ENCODE data around the gene SNX14.
A peak's percentile ranks its signal among the peaks of the same experiment; 100 is the strongest.

GRCh38 chr6:85482905-85483700 lies 110.6 kb downstream of the SNX14 start:
- TF ChIP-seq, protein P1, sequence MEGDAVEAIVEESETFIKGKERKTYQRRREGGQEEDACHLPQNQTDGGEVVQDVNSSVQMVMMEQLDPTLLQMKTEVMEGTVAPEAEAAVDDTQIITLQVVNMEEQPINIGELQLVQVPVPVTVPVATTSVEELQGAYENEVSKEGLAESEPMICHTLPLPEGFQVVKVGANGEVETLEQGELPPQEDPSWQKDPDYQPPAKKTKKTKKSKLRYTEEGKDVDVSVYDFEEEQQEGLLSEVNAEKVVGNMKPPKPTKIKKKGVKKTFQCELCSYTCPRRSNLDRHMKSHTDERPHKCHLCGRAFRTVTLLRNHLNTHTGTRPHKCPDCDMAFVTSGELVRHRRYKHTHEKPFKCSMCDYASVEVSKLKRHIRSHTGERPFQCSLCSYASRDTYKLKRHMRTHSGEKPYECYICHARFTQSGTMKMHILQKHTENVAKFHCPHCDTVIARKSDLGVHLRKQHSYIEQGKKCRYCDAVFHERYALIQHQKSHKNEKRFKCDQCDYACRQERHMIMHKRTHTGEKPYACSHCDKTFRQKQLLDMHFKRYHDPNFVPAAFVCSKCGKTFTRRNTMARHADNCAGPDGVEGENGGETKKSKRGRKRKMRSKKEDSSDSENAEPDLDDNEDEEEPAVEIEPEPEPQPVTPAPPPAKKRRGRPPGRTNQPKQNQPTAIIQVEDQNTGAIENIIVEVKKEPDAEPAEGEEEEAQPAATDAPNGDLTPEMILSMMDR (conservative IDR thresholded peaks at IDR 0.05; ENCODE audit: low read depth, low read length) = peak; percentile 96
- no peak for TF ChIP-seq EZH2 (IDR thresholded peaks at IDR 0.05; ENCODE audit: low read length, unreplicated experiment)

Measured in PC-3 (cell line).